ENCODE measurements around the gene MED8. TPM values are rescaled to one million over a fixed set of nuclear protein-coding genes. Genes with fewer than 3 reads are reported as not detected.

MED8 gene
- total RNA-seq, 4 donors from 2014 or later: 38.5 to 52.2 (median 45.2) TPM

DNA sequence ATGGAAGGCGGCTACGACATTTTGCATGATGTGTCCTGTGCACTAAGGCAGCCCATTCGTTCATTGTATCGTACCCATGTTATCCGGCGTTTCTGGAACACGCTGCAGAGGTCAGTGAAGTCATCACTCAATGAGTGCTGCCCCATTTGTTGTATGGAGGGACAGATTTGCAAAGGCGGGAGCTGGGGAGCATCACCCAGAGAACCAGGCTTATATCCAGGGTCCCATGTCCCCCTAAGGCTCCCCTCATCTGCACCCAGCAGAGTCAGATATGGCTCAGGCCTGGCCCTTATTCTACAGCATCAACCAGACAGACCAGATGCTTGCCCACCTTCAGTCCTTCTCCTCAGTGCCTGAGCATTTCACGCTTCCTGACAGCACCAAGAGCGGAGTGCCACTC lies 31.3 kb upstream of the MED8 start:
- no peak for TF ChIP-seq CTCF (IDR thresholded peaks at IDR 0.05; ENCODE audit: low read depth)

GRCh38 chr1:43419627-43420425 lies 30.2 kb upstream of the MED8 start:
- no peak for TF ChIP-seq CTCF (IDR thresholded peaks at IDR 0.05; ENCODE audit: low read depth)

GRCh38 chr1:43418858-43419257 lies 29.3 kb upstream of the MED8 start:
- no peak for TF ChIP-seq CTCF (IDR thresholded peaks at IDR 0.05; ENCODE audit: low read depth)

- no peak for TF ChIP-seq CTCF (IDR thresholded peaks at IDR 0.05; ENCODE audit: low read depth)
Observed at GRCh38 chr1:43415901-43416300, 26.3 kb upstream of the MED8 start.

DNA sequence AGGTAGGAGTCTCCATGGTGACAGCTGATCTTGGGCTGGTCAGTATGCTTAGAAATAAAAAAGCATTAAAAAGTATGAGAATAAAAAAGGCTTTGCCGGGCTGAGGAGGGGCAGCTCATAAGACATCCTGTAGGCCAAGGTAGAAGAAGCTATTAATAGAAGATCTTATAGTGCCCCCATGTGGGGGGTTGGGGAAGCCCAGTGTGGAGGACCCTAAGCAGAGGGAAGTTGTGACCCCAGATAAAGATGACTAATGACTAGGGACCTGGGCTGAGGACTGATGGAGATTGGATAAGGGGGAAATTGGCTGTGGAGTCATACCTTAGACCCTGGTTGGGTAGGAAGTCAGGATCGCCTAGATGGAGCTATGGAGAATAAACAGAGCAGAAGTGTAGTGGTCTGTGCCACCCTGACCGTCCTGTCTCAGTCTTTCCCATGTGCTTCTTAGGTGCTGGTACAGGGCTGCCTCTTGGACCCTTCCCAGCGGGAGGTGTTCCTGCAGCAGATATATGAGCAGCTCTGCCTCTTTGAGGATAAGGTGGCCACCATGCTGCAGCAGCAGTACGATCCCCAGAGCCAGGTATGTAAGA lies 25.1 kb upstream of the MED8 start:
- TF ChIP-seq CTCF (IDR thresholded peaks at IDR 0.05; ENCODE audit: low read depth): no peak

GRCh38 chr1:43410571-43410970 lies 21.0 kb upstream of the MED8 start:
- TF ChIP-seq CTCF (IDR thresholded peaks at IDR 0.05; ENCODE audit: low read depth): no peak

- no peak for TF ChIP-seq CTCF (IDR thresholded peaks at IDR 0.05; ENCODE audit: low read depth)
Observed at GRCh38 chr1:43405876-43406234, 16.3 kb upstream of the MED8 start.

Measured in subcutaneous adipose tissue (tissue), 4 donors.